Suppressor macrophage treated with lipopolysaccharide for 4 hours (primary cell): ENCODE measurements around the gene MYL4.
"Not testable (repeated sequence)": the region's sequence is repeated elsewhere in the genome, so short reads cannot be mapped to it uniquely, and the experiment has no call there.

Experiments used
- DNase-seq: peaks from one replicate; pipeline ENCODE4 v3.0.0-alpha.2; 2020

MYL4 gene

DNA sequence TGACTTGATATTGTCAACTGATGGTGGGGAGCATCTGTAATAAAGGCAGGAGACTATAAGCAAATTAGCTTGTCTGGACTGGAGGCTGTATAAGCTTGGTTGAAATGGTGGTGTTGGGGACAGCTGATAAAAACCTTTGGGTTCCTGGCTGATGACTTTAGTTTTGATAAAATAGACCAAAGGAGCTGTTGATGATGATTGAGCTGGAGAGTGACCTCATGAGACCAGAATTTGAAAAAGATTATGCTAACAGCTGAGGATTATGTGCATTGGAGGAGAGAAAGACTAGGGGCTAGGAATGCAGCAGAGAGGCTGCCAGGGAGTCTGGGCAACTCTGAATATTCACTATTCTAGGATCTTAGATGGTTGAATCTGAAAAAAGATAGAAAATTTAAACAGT is 11.3 kb upstream of the MYL4 start:
- no peak for DNase-seq

DNA sequence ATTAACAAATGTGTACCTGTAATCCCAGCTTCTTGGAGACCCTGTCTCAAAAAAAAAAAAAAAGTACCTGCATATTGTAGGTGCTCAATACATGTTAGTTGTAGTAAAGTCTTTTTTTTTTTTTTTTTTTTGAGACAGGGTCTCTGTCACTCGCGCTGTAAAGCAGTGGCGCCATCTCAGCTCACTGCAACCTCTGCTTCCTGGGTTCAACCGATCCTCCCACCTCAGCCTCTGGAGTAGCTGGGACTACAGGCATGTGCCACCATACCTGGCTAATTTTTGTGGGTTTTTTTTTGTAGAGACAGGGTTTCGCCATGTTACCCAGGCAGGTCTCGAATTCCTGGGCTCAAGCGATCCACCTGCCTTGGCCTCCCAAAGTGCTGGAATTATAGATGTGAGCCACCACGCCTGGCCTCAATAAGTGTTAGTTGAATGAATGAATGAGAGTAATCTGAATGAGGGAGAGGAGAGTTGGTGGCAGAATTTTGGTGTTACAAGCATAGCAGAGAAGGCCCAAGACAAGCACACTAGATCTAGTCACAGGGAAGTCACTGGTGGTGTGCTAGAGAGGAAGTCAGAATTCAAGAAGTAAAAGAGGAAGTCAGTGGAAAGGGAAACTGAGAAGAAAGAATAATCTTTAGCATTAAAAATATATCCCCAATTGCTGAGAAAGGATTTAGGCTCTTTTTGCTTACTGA is 9.4 kb upstream of the MYL4 start:
- peak; percentile 79 for DNase-seq

DNA sequence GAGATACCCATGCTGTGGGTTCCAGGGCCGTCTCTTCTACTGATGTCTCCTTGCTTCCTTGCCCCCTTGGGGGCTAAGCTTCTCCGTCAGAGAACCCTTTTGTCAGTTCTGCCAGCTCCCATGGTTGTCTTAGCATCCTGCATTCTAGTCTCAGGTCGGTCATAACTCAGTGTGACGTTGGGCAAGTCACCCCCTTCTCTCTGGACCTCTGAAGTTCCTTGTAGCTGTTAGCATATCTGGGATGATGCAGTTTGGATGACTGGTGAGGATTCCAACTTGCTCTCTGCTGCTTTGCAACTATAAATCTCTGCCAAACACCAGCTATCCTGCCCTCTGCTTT is 8.9 kb upstream of the MYL4 start:
- DNase-seq = peak; percentile 48

DNA sequence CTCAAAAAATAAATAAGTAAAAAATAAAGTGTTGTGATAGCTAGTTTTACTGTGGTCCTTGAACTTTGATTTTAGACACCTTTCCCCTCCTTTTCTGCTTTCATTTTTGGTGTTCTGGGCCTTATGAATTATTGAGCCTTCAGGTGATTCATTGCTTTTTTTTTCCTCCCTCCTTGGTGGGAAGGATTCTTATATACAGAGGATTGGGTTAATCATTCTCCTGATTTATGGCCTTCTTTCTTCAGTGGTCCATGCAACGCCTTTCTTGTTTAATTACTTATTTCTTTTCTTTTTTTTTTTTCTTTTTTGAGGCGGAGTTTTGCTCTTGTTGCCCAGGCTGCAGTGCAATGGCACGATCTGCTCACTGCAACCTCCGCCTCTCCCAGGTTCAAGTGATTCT is 8.0 kb upstream of the MYL4 start:
- no peak for DNase-seq

DNA sequence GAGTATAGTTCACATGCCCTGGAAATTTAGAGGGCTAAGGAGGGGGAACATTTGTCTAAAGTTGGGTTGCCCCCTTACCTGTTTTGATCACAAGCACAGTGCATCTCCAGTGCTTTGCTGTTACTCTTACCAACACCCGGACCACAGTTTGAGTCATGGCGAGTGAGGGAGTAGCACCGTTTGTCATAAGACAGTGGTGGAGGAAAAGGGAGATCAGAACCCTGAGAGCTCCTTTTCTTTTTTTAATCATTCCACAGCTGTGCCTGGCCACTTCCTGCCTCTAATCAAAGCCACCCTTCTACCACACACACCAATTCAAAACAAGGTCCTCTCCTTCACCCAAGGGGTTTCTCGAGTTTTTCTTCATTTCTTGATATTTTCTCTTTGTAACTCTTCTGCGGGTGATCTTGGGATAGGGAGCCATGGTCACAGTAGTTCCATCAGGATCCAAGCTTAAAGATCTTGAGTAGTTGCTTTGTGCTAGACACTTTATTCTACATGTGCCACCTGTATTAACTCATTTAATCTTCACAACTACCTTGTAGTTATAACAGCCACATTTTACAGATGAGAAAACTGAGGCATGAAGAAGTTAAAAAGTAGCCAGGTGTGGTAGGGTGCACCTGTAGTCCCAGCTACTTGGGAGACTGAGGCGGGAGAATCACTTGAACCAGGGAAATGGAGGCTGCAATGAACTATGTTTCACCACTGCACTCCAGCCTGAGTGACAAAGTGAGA is 5.0 kb upstream of the MYL4 start:
- peak; percentile 13 for DNase-seq

DNA sequence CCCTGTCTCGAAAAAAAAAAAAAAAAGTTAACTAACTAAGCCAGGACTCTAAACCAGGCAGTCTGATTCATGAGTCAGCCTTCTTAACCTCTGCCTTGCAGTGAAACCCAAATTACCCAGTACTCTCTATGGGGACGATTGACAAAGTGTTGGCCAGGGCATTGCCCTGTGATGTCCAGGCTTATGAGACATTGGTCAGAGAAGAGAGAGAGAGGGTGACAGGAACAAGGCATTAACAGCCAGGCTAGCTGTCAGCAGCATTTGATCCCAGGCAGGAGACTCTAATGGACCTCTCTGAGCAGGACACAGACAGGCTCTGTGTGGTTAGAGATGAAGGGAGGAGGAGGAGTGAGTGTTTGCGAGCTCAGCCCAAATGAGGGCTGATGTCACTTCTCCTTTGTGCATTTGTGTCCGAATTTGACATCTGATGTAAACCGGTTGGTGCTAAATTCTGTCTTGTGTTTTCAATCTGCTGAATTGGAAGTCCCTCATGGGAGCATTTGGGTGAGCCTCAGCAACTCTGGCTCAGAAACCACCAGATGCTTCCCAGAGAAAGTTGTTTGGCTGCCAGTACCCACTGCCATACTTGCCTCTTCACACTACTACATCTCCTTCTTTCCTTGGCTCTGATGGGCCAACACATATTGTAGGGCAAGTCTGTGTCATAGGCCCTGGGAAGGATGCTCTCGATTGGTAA is 4.3 kb upstream of the MYL4 start:
- DNase-seq = peak; percentile 70

DNA sequence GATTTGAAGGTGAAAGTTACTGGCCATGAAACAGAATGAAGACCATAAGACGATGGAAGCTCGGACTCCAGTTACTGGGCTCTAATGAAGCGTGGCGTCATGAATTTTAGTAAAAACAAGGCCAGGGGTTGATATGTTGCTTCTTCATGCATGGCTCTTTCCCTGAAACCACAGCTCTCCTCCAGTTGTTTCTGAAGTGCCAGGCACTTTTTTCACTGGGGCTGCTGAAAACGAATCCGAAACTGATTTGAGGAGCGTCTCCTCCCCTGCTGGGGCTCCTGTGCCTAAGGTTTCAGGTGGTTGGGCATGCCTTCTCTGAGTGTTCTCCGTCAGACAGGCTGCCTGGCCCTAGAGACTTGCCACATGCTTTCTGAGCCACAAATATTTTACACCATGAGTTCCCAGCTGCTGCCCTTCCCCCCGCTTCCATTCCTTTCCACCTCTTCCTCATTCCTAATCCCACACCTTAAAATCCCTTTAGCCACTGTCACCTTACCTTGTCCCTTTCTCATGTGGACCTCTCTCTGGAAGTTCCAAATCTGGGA is 3.7 kb upstream of the MYL4 start:
- DNase-seq = peak; percentile 40

DNA sequence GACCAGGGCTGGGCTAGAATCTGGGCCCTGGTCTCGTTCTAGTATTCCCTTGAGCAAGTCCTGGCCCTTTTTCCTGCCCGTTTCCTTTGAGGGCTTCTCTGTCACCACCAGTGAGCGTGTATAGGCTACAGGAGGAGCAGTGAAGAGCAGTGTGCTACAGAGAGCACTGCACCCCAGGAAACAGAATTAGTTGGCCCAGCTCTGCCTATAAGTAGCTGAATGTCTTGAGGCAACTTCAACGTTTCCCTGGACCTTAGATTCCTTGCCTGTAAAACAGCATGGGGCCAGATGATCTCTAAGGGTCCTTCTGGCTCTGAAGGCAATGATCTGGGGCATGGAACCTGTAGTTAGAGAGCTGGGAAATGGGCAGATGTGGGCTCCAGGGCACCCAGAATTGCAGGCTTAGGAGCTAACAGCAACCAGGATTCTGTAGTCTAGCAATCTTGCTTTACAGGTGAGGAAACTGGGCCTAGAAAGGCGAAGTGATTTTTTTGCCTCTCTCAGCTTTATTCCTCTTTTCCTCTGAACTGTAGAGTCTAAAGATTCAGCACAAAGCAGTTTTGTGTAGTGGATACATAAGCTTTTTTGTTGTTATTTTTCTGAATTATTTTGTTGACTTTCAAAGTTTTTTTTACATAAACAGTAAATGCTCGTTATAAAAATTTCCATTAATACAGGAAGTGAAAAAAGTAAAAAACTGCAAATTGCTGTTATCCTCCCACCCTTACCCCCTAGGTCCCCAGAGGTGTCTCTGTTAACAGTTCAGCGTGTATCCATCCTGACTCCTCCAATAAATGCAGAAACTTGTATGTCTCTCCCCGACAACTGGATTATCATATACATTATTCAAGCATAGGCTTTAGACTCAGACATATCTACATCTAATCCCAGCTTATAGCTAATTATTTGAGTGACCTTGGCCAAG is 1.7 kb upstream of the MYL4 start:
- no peak for DNase-seq

DNA sequence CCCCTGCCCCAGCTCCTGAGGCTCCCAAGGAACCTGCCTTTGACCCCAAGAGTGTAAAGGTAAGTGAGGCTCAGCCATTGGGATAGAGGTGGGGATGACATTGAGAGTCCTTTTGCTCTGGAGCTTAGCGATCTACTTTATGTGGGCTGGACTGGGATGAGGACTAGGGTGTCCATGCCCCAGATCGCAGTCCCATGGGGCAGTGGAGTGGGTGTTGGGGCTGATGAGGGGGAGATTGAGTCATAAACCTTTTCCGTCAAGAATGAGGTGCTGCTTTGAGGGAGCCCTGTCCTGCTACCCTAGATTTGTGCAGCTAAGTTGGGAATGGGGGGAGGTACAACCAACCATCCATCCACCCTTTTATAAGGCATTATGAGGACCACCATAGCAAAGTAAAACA is 351 bp downstream of the MYL4 start:
- DNase-seq = no peak

DNA sequence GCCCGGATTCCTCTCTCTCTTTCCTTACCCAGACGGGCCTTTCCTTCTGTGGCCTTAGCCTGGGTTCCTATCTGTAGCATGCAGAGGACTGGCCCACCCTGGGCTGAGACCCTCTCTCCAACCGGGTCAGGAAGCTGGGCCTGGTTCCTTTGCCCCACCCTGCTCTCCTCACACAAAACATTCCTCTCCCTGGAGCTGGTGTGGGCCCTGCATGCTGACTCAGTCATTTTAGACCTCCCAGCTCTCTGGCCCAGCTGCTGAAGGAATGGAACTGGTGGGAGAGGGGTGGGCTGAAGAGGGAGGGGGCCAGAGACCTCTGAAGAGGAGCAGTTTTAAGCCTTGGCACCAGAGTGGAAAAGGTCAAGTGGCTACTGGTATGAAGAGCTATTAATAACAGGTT is 957 bp downstream of the MYL4 start:
- no peak for DNase-seq

DNA sequence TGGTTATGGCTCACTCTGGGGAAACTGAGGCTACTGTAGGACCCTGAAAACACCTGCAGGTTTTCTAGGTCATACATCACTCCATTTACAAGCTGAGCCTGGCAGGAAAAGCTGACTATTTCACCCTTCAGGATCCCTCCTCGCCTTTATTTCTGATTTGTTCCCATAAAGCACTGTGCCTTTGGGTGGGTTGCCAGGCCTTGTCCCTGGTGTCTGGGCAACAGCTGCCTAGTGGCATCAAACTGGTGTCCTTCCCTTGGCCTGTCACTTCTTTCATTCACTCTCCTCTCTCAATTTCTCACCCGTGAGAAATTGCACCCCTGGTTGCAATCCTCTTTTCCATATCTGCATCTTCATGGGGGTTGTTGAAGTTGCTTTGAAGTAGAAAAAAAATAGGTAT is 1.6 kb downstream of the MYL4 start:
- DNase-seq = no peak

DNA sequence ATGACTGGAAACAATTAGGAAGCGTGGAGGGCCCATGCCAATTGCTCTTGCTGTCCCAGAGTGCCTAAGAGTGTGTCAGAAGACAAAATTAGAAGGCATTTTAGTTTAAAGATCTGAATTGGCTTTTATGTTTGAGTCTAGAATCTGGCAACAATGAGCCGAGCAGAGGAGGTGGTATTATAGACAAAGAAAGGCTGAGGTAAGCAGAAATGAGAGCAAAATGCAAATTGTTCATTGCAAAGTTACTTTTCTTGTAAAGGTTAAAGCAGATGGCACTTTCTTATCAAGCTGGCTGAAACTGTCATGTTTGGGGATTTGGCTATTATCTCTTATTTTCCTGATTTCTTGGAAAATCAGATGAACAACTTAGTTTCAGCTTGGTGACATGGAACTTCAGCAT is 3.3 kb downstream of the MYL4 start:
- no peak for DNase-seq

DNA sequence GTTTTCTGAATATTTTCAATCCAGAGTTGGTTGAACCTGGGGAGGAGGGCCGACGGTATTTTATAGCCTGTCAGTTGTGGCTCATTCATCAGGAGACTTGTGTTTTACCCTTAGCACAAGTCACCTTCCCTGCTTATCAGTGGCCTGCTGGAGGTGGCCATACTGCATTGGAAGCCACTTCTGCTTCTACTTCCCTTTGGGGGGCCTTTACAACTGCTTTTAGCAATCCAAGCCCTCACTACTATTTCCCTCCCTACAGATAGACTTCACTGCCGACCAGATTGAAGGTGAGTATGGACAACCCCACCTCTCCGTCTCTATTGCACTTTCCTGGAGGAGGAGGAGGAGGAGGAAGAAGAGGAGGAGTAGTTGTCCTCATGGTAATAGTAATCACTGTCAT is 4.4 kb downstream of the MYL4 start:
- DNase-seq = no peak

DNA sequence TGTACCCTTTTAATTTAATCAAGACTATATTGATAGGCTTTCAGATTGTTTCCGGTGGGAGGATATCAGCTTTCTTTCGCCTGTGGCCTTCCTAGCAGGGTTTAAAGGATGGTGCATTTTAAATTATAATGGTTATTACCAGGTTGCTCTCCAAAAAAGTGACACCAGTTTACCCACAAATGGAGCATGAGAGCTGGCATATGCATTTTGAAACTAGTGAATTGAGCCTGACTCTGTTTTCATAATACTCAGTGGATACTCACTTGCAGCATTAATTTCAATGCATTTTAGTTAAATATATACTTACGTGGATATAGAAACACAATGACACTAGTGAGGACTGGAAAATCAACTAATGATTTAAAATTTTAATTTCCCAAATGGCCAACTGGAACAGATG is 5.8 kb downstream of the MYL4 start:
- DNase-seq = no peak

DNA sequence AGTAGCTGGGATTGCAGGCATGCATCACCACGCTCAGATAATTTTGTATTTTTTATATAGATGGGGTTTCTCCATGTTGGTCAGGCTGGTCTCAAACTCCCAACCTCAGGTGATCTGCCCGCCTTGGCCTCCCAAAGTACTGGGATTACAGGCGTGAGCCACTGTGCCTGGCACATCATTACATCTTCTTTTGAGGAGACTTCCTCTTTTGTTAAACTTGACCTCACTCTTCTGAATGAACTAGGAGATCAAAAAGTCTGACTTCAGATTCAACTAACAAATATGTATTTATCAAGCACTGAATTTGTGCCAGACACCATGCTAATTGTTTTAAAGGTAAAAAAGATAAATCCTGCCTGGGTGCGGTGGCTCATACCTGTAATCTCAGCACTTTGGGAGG is 7.7 kb downstream of the MYL4 start:
- not testable (repeated sequence) for DNase-seq

DNA sequence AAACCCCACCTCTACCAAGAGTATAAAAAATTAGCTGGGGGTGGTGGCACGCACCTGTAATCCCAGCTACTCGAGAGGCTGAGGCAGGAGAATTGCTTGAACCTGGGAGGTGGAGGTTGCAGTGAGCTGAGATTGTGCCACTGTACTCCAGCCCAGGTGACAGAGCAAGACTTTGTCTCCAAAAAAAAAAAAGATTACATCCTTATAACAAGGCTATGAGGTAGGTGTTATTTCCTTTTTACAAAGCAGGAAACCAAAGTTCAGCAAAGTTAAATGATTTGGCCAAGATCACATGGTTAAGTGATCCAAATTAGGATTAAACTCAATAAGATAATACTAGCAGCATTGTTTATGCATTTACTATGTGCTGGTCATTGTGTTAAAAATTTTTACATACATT is 8.1 kb downstream of the MYL4 start:
- not testable (repeated sequence) for DNase-seq

DNA sequence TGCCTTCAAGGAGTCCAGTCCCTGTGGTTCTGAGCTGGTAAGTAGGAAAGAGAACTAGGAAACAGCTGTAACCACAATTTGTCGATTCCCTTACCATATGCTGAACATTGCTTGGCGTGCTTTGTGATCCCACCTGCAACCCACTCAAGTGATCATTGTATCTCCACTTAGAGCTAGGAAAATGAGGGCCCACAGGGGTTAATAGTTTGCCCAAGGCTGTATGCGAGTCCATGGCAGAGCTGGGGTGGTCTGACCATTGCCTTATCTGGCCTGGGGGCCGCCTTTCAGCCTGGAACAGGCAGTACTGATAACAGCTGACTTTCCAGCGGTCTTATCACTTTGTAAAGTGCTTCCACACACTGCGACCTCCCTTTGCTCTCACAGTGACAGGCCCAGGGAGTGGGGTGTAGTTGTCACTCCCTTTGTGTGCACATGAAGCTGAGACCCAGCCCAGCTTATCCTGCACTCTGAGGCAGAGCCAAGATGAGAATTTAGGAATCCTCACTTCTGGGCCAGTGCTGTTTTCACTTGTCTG is 9.8 kb downstream of the MYL4 start:
- DNase-seq = no peak

DNA sequence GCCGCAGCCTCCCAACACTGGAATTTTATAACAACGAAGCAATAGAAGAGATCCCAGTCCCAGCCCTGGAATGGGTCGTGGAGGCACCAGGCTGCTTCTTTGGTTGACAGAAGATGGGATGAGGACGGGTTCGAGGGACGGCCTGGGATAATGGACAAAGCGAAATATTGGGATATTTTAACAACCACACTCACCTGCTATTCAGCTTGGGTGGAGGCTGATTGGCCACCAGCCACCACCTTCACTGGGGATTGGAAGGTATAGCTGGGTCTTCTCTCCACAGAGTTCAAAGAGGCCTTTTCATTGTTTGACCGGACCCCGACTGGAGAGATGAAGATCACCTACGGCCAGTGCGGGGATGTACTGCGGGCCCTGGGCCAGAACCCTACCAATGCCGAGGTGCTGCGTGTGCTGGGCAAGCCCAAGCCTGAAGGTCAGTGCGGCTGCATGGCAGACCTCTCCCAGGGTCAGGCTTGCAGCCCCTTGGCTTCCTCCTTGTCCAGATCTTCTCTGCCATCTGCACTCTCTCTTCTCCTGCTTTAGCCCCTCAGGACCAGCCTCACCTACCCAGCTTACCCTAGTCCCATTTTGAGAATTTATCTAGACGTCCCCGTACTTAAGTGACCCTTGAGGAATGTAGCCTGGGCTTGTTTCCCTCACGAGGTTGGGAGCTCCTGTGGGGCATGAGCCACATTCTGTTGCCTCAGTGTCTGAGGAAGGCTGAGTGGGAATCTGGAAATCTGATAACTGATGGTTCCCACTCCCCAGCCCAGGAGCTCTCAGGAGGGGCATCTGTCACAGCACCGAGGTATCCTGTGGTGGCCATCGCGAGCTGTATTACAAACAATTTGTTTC is 10.7 kb downstream of the MYL4 start:
- DNase-seq = no peak

DNA sequence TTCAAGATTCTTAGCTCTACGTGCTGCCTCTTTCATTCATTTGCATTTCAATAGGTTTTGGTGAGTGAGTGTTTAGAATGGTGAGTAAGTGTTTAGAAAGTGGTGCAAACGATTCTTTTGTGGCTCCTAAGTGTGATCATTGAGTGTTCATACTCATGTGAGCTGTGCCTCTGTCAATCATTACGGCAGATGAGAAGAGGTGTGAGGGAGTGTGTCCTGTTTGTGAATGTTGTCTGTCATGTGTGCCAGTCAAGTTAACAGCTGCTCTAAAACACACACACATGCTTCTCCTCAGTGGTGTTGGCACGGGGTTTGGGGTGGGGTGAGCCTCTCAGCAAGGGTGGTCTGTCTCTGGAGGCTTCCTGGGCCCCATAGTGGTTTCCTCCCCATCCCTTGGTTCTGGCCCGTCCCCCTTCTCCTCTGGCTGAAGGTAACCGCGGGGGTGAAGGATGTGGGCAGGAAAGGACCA is 11.4 kb downstream of the MYL4 start:
- no peak for DNase-seq

DNA sequence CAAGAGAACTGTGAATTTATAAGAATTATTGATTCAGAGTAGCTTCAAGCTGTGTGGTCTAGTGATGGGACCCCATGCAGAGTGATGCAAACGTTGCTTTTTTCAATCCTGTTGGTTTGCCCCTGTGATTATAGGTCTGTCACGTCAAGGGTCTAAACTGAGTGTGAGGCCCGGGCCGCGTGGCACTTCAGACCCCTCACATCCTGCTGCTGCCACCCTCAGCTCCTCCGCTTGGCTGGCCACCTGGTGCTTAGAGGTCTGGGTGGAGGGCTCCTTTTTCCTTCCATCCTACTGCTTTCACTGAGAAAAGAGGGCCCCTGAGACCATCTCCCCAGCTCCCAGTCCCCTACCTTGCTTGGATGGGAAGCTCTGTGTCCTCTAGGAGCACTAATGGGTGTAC is 12.0 kb downstream of the MYL4 start:
- no peak for DNase-seq

DNA sequence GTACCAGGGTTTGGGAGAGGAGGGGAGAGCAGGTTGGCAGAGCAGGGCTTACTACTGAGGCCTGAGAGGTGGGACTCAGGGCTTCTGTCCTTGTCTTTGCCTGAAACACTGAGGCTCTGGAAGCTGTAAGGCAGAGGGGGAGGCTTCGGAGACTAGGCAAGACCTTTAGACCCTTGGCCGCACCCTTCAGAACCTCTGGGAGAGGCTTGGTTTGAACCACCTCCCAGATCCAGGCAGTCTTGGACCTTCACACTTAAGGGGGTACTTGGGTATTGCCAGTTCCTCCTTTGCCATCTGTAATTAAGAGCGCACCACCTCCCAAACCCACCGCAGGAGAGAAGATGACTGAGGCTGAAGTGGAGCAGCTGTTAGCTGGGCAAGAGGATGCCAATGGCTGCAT is 12.9 kb downstream of the MYL4 start:
- no peak for DNase-seq

DNA sequence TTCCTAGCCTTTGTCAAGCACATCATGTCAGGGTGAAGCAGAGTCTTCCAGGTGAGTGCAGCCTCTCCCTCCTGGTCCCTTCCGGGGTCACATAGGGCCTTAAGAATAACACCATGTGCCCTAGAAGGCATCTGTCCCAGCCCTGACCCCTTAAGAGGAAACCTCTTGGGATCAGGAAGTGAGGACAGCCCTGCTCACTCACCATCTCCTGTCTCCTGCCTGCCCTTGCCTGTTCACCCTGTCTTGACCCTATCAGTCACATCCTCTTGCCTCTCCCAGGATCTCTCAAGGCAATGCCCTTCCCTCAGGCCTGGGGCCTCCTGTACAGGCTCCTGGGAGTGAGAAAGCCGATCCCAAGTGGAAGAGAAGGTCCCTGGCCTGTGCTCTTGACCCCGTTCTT is 13.9 kb downstream of the MYL4 start:
- DNase-seq = peak; percentile 21
